Fibroblast of lung (primary cell): ENCODE data around the gene IZUMO2. TPM values are rescaled to one million over a fixed set of nuclear protein-coding genes. Genes with fewer than 3 reads are reported as not detected.

Experiments used
- DNase-seq, 2 donors: peaks; one replicate each; pipeline versions ENCODE4 v3.0.0 to v3.0.0-alpha.2; 2010; ENCODE audit warnings: low read depth in 2 of 2
- H2AFZ ChIP-seq: 2 replicates; pipeline ENCODE4 v1.5.1; 2012; ENCODE audit warnings: low read length, control low read depth, inconsistent platforms
- H3K27ac ChIP-seq: 2 replicates; pipeline ENCODE4 v1.5.1; 2011; ENCODE audit warnings: low read length, control low read depth; ENCODE audit not compliant: insufficient read depth
- H3K27me3 ChIP-seq: 2 replicates; pipeline ENCODE4 v1.5.1; 2011; ENCODE audit warnings: mild to moderate bottlenecking, low read length; ENCODE audit not compliant: control insufficient read depth, insufficient read depth
- H3K36me3 ChIP-seq: 2 replicates; pipeline ENCODE4 v1.5.1; 2011; ENCODE audit warnings: low read length; ENCODE audit not compliant: control insufficient read depth, insufficient read depth
- H3K4me1 ChIP-seq: 2 replicates; pipeline ENCODE4 v1.5.1; 2011; ENCODE audit warnings: low read length; ENCODE audit not compliant: control insufficient read depth, insufficient read depth; ENCODE audit errors: extremely low read depth
- H3K4me2 ChIP-seq: 2 replicates; pipeline ENCODE4 v1.5.1; 2011; ENCODE audit warnings: low read length, control low read depth; ENCODE audit not compliant: insufficient read depth; ENCODE audit errors: extremely low read depth
- H3K4me3 ChIP-seq, 4 experiments: fragments of 200-600 bp in 1 of 4; sonication (generic) in 1 of 4; replicated peaks in 1 of 4; 2 replicates each; pipeline ENCODE4 v1.5.1; 2011 to 2016; ENCODE audit warnings: low read length in 4 of 4, low read depth in 3 of 4, mild to moderate bottlenecking in 3 of 4, control low read depth in 2 of 4, inconsistent platforms in 1 of 4, mixed read lengths in 1 of 4; ENCODE audit not compliant: insufficient read depth in 1 of 4; ENCODE audit errors: control extremely low read depth in 1 of 4
- H3K79me2 ChIP-seq: 2 replicates; pipeline ENCODE4 v1.5.1; 2012; ENCODE audit warnings: mild to moderate bottlenecking, low read length, inconsistent platforms; ENCODE audit not compliant: control insufficient read depth, insufficient read depth
- H3K9ac ChIP-seq: 2 replicates; pipeline ENCODE4 v1.5.1; 2011; ENCODE audit warnings: mild to moderate bottlenecking, low read length, control low read depth; ENCODE audit not compliant: insufficient read depth
- H3K9me3 ChIP-seq: 2 replicates; pipeline ENCODE4 v1.5.1; 2012; ENCODE audit warnings: low read depth, low read length; ENCODE audit not compliant: control insufficient read depth, insufficient read depth
- H4K20me1 ChIP-seq: 2 replicates; pipeline ENCODE4 v1.5.1; 2011; ENCODE audit warnings: low read length; ENCODE audit not compliant: control insufficient read depth, insufficient read depth; ENCODE audit errors: extremely low read depth
- CTCF ChIP-seq, 2 donors: IDR thresholded peaks in 1 of 2; conservative IDR thresholded peaks in 1 of 2; 1 replicate in 1 of 2; 2 replicates in 1 of 2; pipeline ENCODE4 v1.5.1; 2011 to 2012; ENCODE audit warnings: low read length in 2 of 2, control low read depth in 1 of 2, inconsistent platforms in 1 of 2, low read depth in 1 of 2, mild to moderate bottlenecking in 1 of 2
- EZH2 ChIP-seq: IDR thresholded peaks from 2 replicates; pipeline ENCODE4 v1.5.1; 2012; ENCODE audit warnings: low read length, control low read depth, mild to moderate bottlenecking; ENCODE audit errors: missing control alignments
- polyA plus RNA-seq, 2 donors: library from polyadenylated mRNA; depleted of rRNA in 1 of 2; stranded (reverse) in 1 of 2; unstranded in 1 of 2; fragments of >200 nt; gene quantifications; 2 replicates each; pipeline ENCODE4 v1.2.1, GENCODE V29; 2011 to 2012; ENCODE audit warnings: missing spikeins in 1 of 2
- total RNA-seq: library from RNA; depleted of rRNA; stranded (reverse); fragments of >200 nt; gene quantifications from 2 replicates; pipeline ENCODE4 v1.2.1, GENCODE V29; 2014

IZUMO2 gene
- total and polyA plus RNA-seq, 2 donors (not counting 1 experiment from before 2014, with no cell fraction given), result not detected

DNA sequence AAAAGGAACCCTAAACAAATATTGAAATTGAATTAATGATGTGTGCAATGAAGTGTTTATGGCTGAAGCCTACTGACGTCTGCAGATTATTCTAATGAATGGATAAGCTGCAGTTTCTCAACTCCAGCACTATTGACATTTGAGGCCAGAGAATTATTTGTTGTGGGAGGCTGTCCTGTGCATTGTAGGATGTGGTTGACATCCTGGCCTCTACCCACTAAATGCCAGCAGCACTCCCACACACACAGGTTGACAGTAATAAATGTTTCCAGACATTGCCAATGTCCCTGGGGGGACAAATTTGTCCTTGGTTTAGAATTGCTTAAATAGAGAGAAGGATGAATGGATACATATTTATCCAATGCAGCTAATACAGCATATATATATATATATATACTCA is 21.1 kb upstream of the IZUMO2 start:
- no peaks in the 10 kb centered on the region for H3K79me2 ChIP-seq
- H3K4me3 ChIP-seq, result no peak overlapping the region
- no peaks in the 10 kb centered on the region for H3K9me3 ChIP-seq
- H3K9ac ChIP-seq, result no peak overlapping the region
- no peak overlapping the region for H2AFZ ChIP-seq
- no peak overlapping the region for H3K4me2 ChIP-seq
- H3K36me3 ChIP-seq, result no peaks in the 10 kb centered on the region
- DNase-seq, result no peak
- TF ChIP-seq CTCF (conservative IDR thresholded peaks at IDR 0.05 in 1 of 2, IDR thresholded peaks at IDR 0.05 in 1 of 2; ENCODE audit: low read depth in 1 of 2, low read length in 2 of 2) (no peak), EZH2 (no peak)
- H3K27me3 ChIP-seq, result no peaks in the 10 kb centered on the region
- H4K20me1 ChIP-seq, result no peaks in the 10 kb centered on the region
- H3K27ac ChIP-seq, result no peak overlapping the region
- no peaks in the 10 kb centered on the region for H3K4me1 ChIP-seq

DNA sequence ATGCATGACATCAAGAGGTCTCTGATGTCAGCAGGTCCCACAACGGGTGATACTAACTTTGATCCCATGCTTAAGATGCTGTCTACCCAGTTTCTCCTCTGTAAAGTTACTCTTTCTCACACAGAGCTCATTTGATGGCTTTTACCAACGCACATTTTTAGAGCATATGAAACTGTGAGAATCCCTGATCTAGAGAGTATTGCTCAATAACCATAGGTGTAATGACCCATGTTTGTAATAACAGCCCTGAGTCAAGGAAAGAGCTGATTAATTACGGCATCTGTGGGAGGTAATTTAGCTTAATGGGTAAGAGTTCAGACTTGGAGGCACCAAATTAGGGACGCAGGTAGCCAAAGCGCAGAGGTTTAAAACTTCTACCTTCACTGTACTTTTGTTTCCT is 18.0 kb upstream of the IZUMO2 start:
- H4K20me1 ChIP-seq, result no peaks in the 10 kb centered on the region
- H3K27ac ChIP-seq, result no peak overlapping the region
- H3K27me3 ChIP-seq, result no peaks in the 10 kb centered on the region
- TF ChIP-seq EZH2 (no peak), CTCF (conservative IDR thresholded peaks at IDR 0.05 in 1 of 2, IDR thresholded peaks at IDR 0.05 in 1 of 2; ENCODE audit: low read depth in 1 of 2, low read length in 2 of 2) (no peak)
- no peak overlapping the region for H2AFZ ChIP-seq
- H3K4me1 ChIP-seq, result no peaks in the 10 kb centered on the region
- H3K9me3 ChIP-seq, result no peaks in the 10 kb centered on the region
- DNase-seq, result no peak
- H3K36me3 ChIP-seq, result no peaks in the 10 kb centered on the region
- H3K4me3 ChIP-seq, result no peak overlapping the region
- no peak overlapping the region for H3K9ac ChIP-seq
- H3K79me2 ChIP-seq, result no peaks in the 10 kb centered on the region
- no peak overlapping the region for H3K4me2 ChIP-seq

DNA sequence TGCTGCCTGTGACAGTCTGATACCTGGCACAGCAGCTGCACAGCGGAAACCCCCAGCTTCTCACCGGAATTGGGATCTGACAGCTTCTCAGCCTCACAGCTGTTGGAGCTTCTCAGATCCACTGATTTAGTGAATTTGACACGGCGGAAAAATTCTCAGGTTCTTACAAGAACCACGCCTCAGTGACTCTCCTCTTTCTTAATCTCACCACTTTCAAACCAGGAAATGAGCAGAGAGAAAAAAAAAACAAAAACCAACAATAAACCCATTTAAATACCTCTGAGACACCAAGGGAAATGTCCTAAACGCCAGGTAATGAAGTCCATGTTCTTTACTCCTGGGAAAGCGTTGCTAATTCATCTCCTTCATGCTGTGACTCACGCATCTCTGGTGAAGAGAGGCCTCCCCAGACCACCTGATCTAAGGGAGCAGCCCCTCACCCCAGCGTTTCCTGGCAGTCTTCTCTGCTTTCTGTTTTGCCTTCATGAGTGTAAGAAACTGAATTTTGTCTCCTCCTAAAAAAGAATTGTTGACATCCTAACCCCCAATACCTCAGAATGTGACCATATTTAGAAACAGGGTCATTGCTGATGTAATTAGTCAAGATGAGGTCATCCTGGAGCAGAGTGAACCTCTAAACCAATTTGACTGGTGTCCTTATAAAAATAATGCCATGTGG is 15.9 kb upstream of the IZUMO2 start:
- Histone ChIP-seq H2AFZ (no peak overlapping the region), H3K4me1 (no peaks in the 10 kb centered on the region), H3K4me3 (no peak overlapping the region), H3K36me3 (no peaks in the 10 kb centered on the region), H3K4me2 (no peak overlapping the region), H3K9me3 (no peaks in the 10 kb centered on the region), H3K27me3 (no peaks in the 10 kb centered on the region), H3K27ac (no peak overlapping the region), H3K9ac (no peak overlapping the region), H3K79me2 (no peaks in the 10 kb centered on the region), H4K20me1 (no peaks in the 10 kb centered on the region)
- no peak for DNase-seq
- TF ChIP-seq CTCF (conservative IDR thresholded peaks at IDR 0.05 in 1 of 2, IDR thresholded peaks at IDR 0.05 in 1 of 2; ENCODE audit: low read depth in 1 of 2, low read length in 2 of 2), result no peak
- no peak for TF ChIP-seq EZH2
